Activated CD4-positive, alpha-beta memory T cell treated with anti-CD3 and anti-CD28 coated beads for 36 hours (primary cell): ENCODE results near the gene MAP4K3. TPM values are rescaled to one million over a fixed set of nuclear protein-coding genes. Genes with fewer than 3 reads are reported as not detected.
"Not testable (repeated sequence)": the region's sequence is repeated elsewhere in the genome, so short reads cannot be mapped to it uniquely, and the experiment has no call there.

ENCODE experiments used
- CTCF ChIA-PET: fragments of 350-600 bp; sonication (Branson Sonifier 250); formaldehyde crosslinking; loops from one replicate; lab custom pipeline; 2021; ENCODE audit warnings: antibody characterized with exemption, inconsistent platforms; lab: Charles Lee
- POLR2A ChIA-PET: fragments of 350-600 bp; sonication (Branson Sonifier 250); formaldehyde crosslinking; loops from one replicate; lab custom pipeline; 2021; ENCODE audit warnings: antibody characterized with exemption; lab: Charles Lee
- DNase-seq: peaks from one replicate; pipeline ENCODE4 v3.0.0-alpha.2; 2020
- H3K27ac Mint-ChIP-seq: one replicate; pipeline ENCODE4 v1.8.0; 2021; ENCODE audit warnings: mixed read lengths
- H3K27me3 Mint-ChIP-seq: one replicate; pipeline ENCODE4 v1.8.0; 2021; ENCODE audit warnings: mixed read lengths
- H3K36me3 Mint-ChIP-seq: one replicate; pipeline ENCODE4 v1.8.0; 2021; ENCODE audit warnings: mixed read lengths
- H3K4me1 Mint-ChIP-seq: one replicate; pipeline ENCODE4 v1.8.0; 2021; ENCODE audit warnings: low read depth, mixed read lengths
- H3K4me3 Mint-ChIP-seq: one replicate; pipeline ENCODE4 v1.8.0; 2021; ENCODE audit warnings: mild to moderate bottlenecking, mixed read lengths
- H3K9me3 Mint-ChIP-seq: one replicate; pipeline ENCODE4 v1.8.0; 2021; ENCODE audit warnings: mixed read lengths
- intact Hi-C: fragments of 100-400 bp; cut with micrococcal nuclease; formaldehyde crosslinking; loops from one replicate; pipeline ENCODE4 v1.15.1; 2023
- total RNA-seq, 2 experiments: library from RNA; stranded (reverse); gene quantifications; one replicate each; pipeline ENCODE4 v1.2.3, GENCODE V29; 2021

MAP4K3 gene
- total RNA-seq, 2 experiments from 2014 or later = 9.9 to 10.1 TPM

DNA sequence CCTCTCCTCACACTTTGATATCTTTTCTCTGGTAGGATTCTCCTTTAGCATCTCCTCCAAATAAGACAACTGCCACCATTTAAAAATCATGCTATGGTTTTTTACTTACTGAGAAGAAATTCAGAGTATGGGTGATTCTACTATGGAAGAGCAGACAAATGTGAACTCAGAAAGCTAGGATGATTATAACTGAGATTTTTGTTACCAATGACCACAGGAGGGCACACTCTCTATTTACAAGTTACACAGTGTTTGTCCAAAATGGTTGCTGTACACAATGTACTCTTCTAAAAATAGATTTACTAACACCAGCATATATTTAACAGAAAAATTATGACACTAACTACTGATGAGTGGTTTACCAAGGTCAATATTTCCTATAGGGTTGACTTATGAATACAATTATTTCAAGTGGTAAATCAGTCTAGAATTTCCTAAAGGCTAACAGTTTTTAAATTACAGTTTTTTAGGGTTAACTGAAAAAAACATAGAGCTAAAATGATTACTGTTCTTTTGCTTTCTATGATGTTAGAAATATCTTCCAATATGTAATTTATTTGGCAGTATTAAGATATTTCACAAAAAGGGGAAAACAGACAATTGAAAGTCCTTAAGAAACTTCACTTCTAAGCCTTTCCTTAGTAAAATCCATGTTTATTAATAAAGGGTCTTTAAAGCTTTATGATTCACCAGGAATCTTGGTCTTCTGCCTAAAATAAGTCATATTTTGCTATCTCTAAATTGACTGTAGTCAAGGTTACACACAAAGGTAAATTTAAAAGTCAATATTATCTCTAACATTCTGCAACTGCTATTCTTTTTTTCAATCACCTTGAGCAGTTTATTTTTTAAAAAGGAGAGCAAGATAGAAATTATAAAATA, 57.2 kb downstream of the MAP4K3 start:
- ChIA-PET POLR2A (interaction anchor here (0.7 kb wide), 1 partner anchor 56 kb away, joined by 3 read pairs; no protein-coding TSS in a partner anchor), CTCF (interaction anchor here (0.6 to 5.6 kb wide), 19 partner anchors 12 to 398 kb away, joined by 3 to 39 read pairs (median 4); partner anchors contain the start of gene MAP4K3)
- Mint-ChIP-seq H3K36me3 (peaks cover 7% of the 10 kb centered on the region), H3K4me1 (peaks cover 19% of the 10 kb centered on the region), H3K27ac (no peak overlapping the region), H3K9me3 (no peaks in the 10 kb centered on the region), H3K4me3 (no peak overlapping the region), H3K27me3 (no peaks in the 10 kb centered on the region)
- no peak for DNase-seq
- intact Hi-C loops = loop anchor here (5.0 kb wide), 1 partner anchor 397 kb away; the partner anchor contains the start of gene THUMPD2

DNA sequence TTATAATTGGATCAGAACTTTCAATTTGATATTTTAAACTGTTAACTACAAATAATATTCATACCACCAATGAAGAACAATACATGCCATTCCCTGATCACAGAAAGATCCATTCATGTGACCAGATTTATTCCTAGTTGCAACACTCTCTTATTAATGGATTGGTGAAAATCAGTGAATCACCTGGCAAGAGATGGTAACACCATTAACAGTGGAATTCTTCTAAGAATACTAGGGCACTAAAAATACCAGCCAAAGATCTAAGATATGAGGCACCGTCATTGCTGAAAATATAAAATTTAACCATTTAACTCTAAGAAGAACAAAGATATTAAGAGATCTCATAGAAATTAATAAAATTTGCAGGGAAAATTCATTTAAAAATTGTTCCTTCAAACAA, 58.1 kb downstream of the MAP4K3 start:
- H3K9me3 Mint-ChIP-seq = no peaks in the 10 kb centered on the region
- no peak for DNase-seq
- peaks cover 7% of the 10 kb centered on the region for H3K36me3 Mint-ChIP-seq
- H3K4me1 Mint-ChIP-seq = peaks cover 19% of the 10 kb centered on the region
- intact Hi-C loops = loop anchor here (5.0 kb wide), 1 partner anchor 398 kb away; the partner anchor contains the start of gene THUMPD2
- H3K27me3 Mint-ChIP-seq = no peaks in the 10 kb centered on the region
- H3K27ac Mint-ChIP-seq = no peak overlapping the region
- ChIA-PET CTCF (interaction anchor here (0.6 to 5.6 kb wide), 10 partner anchors 13 to 350 kb away, joined by 3 to 39 read pairs (median 4); partner anchors contain the start of gene MAP4K3), POLR2A (no interaction called here)
- H3K4me3 Mint-ChIP-seq = no peak overlapping the region

DNA sequence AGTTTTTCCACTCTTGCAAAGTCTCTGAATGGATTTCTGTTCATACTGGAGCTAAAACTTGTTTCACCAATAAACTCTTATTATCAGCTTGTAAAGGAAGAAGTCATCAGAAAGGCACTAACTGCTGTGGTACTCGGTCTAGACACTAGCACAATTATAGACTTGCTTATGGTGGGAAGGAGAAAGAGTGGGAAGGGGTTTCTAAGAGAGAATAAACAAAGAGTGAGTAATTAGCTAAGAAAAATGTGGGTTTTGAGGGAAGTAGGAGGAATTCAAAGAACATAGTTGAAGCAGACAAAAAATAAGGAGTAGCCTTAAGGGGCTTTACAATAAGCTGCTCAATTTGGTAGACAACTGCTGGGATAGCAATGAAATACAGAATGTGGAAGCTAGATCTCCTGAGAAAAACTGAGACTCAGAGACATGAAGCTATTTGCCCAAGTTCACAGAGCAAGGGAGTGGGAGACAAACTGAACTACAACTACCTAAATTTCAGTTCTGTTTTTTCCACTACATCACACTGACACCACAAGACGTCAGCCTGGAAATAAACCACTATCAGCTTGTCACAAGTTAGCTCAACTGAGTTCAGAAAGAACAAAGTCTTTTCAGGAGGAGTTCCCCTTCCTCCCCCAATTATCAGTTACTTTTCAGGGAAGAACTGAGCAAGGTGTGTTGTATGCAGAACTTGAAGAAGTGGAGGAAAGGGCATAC, 59.7 kb downstream of the MAP4K3 start:
- POLR2A ChIA-PET = interaction anchor here (0.9 to 1.3 kb wide), 3 partner anchors 10 to 60 kb away, joined by 3 to 5 read pairs (median 3); partner anchors contain the start of gene MAP4K3
- Mint-ChIP-seq H3K27me3 (no peaks in the 10 kb centered on the region), H3K4me3 (no peak overlapping the region), H3K27ac (peak overlapping the region; percentile 69), H3K4me1 (peaks cover 19% of the 10 kb centered on the region), H3K36me3 (peaks cover 20% of the 10 kb centered on the region), H3K9me3 (peaks cover 8% of the 10 kb centered on the region)
- DNase-seq = peak; percentile 60
- CTCF ChIA-PET = interaction anchor here (0.6 to 5.6 kb wide), 13 partner anchors 14 to 536 kb away, joined by 3 to 39 read pairs (median 3); partner anchors contain the start of gene MAP4K3
- intact Hi-C loops = loop anchor here (1.0 to 5.0 kb wide), 6 partner anchors 31 to 400 kb away; partner anchors contain the start of gene THUMPD2

DNA sequence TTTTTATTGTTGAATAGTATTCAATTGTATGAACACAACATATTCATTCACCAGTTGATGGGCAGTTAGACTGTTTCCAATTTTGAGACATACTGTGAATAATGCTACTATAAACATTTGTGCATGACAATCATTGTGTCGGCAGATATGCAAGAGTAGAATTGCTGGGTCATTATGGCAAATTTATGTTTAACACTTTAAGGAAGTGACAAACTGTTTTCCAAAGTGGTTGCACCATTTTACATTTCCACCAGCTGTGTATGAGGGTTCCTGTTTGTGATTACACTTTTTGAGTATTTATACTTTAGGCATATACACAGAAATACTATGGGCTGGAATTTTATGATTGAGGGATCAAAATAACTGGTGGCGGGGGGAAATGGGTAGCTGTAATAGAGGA, 61.2 kb downstream of the MAP4K3 start:
- no peak for DNase-seq
- Mint-ChIP-seq H3K4me1 (peaks cover 19% of the 10 kb centered on the region), H3K27me3 (no peaks in the 10 kb centered on the region), H3K27ac (no peak overlapping the region), H3K36me3 (peaks cover 24% of the 10 kb centered on the region), H3K4me3 (no peak overlapping the region), H3K9me3 (peaks cover 8% of the 10 kb centered on the region)
- intact Hi-C loops = loop anchor here (2.0 to 5.0 kb wide), 4 partner anchors 33 to 401 kb away; partner anchors contain the start of gene THUMPD2
- CTCF ChIA-PET = interaction anchor here (0.7 to 5.6 kb wide), 2 partner anchors 121 to 353 kb away, joined by 3 to 39 read pairs; no protein-coding TSS in a partner anchor
- POLR2A ChIA-PET = no interaction called here

DNA sequence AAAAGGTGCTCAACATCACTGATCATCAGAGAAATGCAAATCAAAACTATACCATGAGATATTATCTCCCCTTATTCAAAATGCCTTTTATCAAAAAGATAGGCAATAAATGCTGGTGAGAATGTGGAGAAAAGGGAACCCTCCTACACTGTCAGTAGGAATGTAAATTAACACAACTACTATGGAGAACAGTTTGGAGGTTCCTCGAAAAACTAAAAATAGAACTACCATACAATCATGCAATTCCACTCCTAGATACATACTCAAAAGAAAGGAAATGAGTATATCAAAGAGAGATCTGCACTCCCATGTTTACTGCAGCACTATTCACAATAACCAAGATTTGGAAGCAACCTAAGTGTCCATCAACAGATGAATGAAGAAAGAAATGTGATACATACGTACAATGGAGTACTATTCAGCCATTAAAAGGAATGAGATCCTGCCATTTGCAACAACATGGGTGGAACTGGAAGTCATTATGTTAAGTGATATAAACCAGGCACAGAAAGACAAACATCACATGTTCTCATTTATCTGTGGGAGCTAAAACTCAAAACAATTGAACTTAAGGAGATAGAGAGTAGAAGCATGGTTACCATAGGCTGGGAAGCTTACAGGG, 63.8 kb downstream of the MAP4K3 start:
- H3K9me3 Mint-ChIP-seq = peaks cover 8% of the 10 kb centered on the region
- H3K36me3 Mint-ChIP-seq = peaks cover 24% of the 10 kb centered on the region
- no peaks in the 10 kb centered on the region for H3K27me3 Mint-ChIP-seq
- peaks cover 17% of the 10 kb centered on the region for H3K4me1 Mint-ChIP-seq
- H3K27ac Mint-ChIP-seq = no peak overlapping the region
- ChIA-PET CTCF (no interaction called here), POLR2A (no interaction called here)
- no peak overlapping the region for H3K4me3 Mint-ChIP-seq
- no peak for DNase-seq
- intact Hi-C loops = no loop called here

DNA sequence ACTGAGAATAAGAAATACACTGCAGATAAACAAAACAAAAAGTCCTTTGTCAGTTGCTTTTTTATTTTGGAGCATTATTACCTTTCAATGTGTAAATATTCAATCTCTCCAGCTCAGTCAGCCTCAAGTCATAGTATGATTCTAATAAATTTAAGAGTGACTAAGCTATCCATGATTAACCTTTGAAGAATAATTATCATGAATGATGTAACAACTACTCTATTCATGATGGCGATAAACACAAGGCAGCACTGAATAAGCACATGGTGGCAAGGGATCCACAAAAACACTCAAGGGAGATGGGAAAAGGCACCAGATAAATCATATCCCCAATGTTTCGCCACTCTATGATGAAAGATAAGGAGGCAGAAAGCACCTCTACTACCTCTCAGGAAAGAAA, 67.0 kb downstream of the MAP4K3 start:
- peaks cover 8% of the 10 kb centered on the region for H3K9me3 Mint-ChIP-seq
- H3K27ac Mint-ChIP-seq = no peak overlapping the region
- H3K36me3 Mint-ChIP-seq = peaks cover 21% of the 10 kb centered on the region
- ChIA-PET CTCF (no interaction called here), POLR2A (no interaction called here)
- H3K4me1 Mint-ChIP-seq = peaks cover 12% of the 10 kb centered on the region
- intact Hi-C loops = no loop called here
- no peak overlapping the region for H3K4me3 Mint-ChIP-seq
- no peak for DNase-seq
- no peaks in the 10 kb centered on the region for H3K27me3 Mint-ChIP-seq

DNA sequence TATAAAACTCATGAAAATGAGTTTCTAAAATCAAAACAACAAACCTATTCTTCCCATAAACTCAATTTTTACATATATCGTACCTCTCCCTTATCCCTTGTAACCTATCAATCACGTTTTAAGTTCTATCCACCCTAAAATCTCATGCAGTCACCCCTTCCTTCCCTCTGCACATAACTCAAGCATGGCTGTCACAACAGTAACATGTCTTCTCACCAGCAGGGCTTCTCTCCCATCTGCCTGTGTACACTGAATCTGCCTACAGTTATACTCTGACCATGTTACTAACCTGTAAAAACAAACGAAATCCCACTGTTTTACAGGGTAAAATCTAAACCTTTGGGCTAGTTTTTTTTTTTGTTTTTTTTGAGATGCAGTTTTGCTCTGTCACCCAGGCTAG, 68.2 kb downstream of the MAP4K3 start:
- Mint-ChIP-seq H3K36me3 (peaks cover 21% of the 10 kb centered on the region), H3K4me1 (peaks cover 12% of the 10 kb centered on the region), H3K27me3 (no peaks in the 10 kb centered on the region), H3K4me3 (no peak overlapping the region), H3K27ac (no peak overlapping the region), H3K9me3 (peaks cover 8% of the 10 kb centered on the region)
- ChIA-PET POLR2A (no interaction called here), CTCF (no interaction called here)
- no peak for DNase-seq
- intact Hi-C loops = no loop called here

DNA sequence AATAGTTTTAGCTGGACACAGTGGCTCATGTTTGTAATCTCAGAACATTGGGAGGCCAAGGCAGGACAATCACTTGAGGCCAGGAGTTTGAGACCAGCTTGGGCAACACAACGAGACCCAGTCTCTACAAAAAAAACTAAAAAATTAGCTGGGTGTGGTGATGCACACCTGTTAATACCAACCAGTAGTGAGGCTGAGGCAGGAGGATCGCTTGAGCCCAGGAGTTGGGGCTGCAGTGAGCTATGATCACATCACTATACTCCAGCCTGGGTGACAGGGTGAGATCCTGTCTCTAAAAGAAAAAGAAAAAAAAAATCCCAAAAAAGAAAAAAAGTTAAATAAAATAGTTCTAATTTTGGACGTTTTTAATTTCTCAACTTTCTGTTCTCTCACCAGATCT, 68.7 kb downstream of the MAP4K3 start:
- POLR2A ChIA-PET = interaction anchor here (1.5 kb wide), 1 partner anchor 9 kb away, joined by 5 read pairs; no protein-coding TSS in a partner anchor
- Mint-ChIP-seq H3K27ac (no peak overlapping the region), H3K4me3 (no peak overlapping the region)

DNA sequence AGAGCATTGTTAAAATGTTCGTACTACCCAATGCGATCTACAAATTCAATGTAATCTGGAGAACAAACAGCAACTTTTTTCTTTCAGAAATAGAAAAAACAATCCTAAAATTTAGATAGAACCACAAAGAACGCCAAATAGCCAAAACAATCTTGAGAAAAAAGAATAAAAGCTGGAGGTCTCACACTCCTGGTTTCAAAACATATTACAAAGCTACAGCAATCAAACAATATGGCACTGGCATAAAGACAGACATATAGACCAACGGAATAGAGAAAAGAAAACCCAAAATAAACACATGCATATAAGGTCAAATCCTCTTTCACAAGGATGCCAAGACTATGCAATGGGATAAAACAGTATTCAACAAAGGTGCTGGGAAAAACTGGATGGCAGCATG, 74.5 kb downstream of the MAP4K3 start:
- no peaks in the 10 kb centered on the region for H3K4me1 Mint-ChIP-seq
- no peak overlapping the region for H3K4me3 Mint-ChIP-seq
- DNase-seq = no peak
- intact Hi-C loops = no loop called here
- H3K27me3 Mint-ChIP-seq = no peaks in the 10 kb centered on the region
- ChIA-PET POLR2A (no interaction called here), CTCF (interaction anchor here (1.4 to 1.5 kb wide), 2 partner anchors 15 to 18 kb away, joined by 3 read pairs; no protein-coding TSS in a partner anchor)
- peaks cover 40% of the 10 kb centered on the region for H3K9me3 Mint-ChIP-seq
- H3K27ac Mint-ChIP-seq = no peak overlapping the region
- peaks cover 37% of the 10 kb centered on the region for H3K36me3 Mint-ChIP-seq

More for the DNA sequence above, 68.7 kb downstream of the MAP4K3 start:
- Mint-ChIP-seq H3K36me3 (peaks cover 16% of the 10 kb centered on the region), H3K4me1 (peaks cover 12% of the 10 kb centered on the region), H3K27me3 (no peaks in the 10 kb centered on the region), H3K9me3 (peaks cover 5% of the 10 kb centered on the region)
- CTCF ChIA-PET = interaction anchor here (1.2 kb wide), 1 partner anchor 21 kb away, joined by 3 read pairs; no protein-coding TSS in a partner anchor
- DNase-seq = no peak
- intact Hi-C loops = no loop called here

DNA sequence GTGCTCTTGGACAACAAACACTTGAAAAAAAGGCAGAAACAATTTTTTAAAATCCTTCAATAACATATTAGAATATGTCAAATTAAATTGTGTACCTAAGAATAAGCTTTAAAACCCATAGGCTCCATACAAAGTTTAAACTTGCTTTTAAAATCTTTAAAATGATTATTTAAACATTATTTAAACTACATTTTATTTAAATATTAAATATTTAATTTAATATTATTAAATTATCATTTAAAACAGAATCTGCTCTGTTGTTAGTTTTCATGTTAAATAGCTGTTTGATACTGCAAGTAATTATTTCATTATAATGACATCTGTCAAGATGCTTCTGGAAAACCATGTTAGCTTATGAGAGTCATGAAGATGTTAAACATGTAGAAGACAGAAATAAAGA, 75.6 kb downstream of the MAP4K3 start:
- POLR2A ChIA-PET = no interaction called here
- CTCF ChIA-PET = interaction anchor here (1.4 kb wide), 1 partner anchor 19 kb away, joined by 3 read pairs; no protein-coding TSS in a partner anchor
- intact Hi-C loops = no loop called here
- peaks cover 40% of the 10 kb centered on the region for H3K9me3 Mint-ChIP-seq
- H3K27ac Mint-ChIP-seq = no peak overlapping the region
- no peak overlapping the region for H3K4me3 Mint-ChIP-seq
- H3K36me3 Mint-ChIP-seq = peaks cover 37% of the 10 kb centered on the region
- H3K27me3 Mint-ChIP-seq = no peaks in the 10 kb centered on the region
- H3K4me1 Mint-ChIP-seq = no peaks in the 10 kb centered on the region
- DNase-seq = no peak

DNA sequence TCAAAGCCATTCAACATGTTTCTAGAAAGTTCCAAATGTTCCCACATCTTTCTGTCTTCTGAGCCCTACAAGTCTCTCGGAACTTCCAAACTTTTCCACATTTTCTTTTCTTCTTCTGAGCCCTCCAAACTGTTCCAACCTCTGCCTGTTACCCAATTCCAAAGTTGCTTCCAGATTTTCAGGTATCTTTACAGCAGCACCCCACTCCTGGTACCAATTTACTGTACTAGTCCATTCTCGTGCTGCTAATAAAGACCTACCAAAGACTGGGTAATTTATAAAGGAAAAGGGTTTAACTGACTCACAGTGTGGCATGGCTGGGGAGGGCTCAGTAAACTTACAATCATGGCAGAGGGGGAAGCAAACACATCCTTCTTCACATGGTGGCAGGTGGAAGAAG, 76.7 kb downstream of the MAP4K3 start:
- H3K27me3 Mint-ChIP-seq, H3K4me1 Mint-ChIP-seq, CTCF ChIA-PET, intact Hi-C loops, POLR2A ChIA-PET, DNase-seq, H3K27ac Mint-ChIP-seq, H3K4me3 Mint-ChIP-seq: not testable (repeated sequence)
- Mint-ChIP-seq H3K36me3 (peaks cover 33% of the 10 kb centered on the region), H3K9me3 (peaks cover 40% of the 10 kb centered on the region)
